Loucy (cell line): Measurements from ENCODE around the gene OR2T2.
"Not testable (repeated sequence)": the region's sequence is repeated elsewhere in the genome, so short reads cannot be mapped to it uniquely, and the experiment has no call there.

Experiments used
- CTCF ChIP-seq: fragments of 200-600 bp; sonication (generic); conservative IDR thresholded peaks from 2 replicates; pipeline ENCODE4 v1.5.1; 2014; ENCODE audit warnings: mild to moderate bottlenecking, antibody characterized with exemption, low read length
- EZH2phosphoT487 ChIP-seq: fragments of 200-600 bp; IDR thresholded peaks from 2 replicates; pipeline ENCODE4 v1.6.1; 2018; ENCODE audit warnings: antibody characterized with exemption, mild to moderate bottlenecking, moderate library complexity, borderline replicate concordance

- TF ChIP-seq CTCF, EZH2phosphoT487: not testable (repeated sequence)
These were observed 36.5 kb downstream of the OR2T2 start for GRCh38 chr1:248481686-248482579.
